ENCODE data around the gene CLASP1.
"Not testable (repeated sequence)": the region's sequence is repeated elsewhere in the genome, so short reads cannot be mapped to it uniquely, and the experiment has no call there.

DNA sequence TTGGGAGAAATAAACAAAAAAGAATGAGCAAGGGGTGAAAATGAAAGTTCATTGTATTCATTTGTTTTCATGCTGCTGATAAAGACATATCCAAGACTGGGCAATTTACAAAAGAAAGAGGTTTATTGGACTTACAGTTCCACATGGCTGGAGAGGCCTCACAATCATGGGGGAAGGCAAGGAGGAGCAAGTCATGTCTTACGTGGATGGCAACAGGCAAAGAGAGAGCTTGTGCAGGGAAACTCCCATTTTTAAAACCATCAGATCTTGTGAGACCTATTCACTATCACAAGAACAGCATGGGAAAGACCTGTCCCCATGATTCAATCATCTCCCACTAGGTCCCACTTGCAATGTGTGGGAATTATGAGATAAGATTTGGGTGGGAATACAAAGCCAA is 85.5 kb downstream of the CLASP1 start:
- not testable (repeated sequence) for TF ChIP-seq POLR2A, POLR2AphosphoS5 (IDR thresholded peaks at IDR 0.05; ENCODE audit: low read depth, low read length)

Measured in GM12891 (cell line).